Measurements from ENCODE around the gene HCST.

HCST gene

GRCh38 chr19:35949131-35949530 is 46.8 kb downstream of the HCST start:
- DNase-seq = no peak
- Histone ChIP-seq H3K36me3 (peaks cover under 1% of the 10 kb centered on the region; the same call in 1 of the 2 replicates), H3K4me3 (ENCODE audit: low read depth, low read length) (no peak overlapping the region), H3K27ac (no peak overlapping the region), H3K9me3 (ENCODE audit: severe bottlenecking) (no peaks in the 10 kb centered on the region), H3K27me3 (ENCODE audit: insufficient read depth, low read depth, severe bottlenecking) (no peaks in the 10 kb centered on the region)
- no peak for TF ChIP-seq CTCF (IDR thresholded peaks at IDR 0.05; ENCODE audit: low read depth, low read length)
